Activated T-cell treated with anti-CD3 and anti-CD28 coated beads, Interleukin-2, amount 50 U/mL, for 72 hours (primary cell): ENCODE data around the gene GUCY1A1. TPM values are rescaled to one million over a fixed set of nuclear protein-coding genes. Genes with fewer than 3 reads are reported as not detected.
A peak's percentile ranks its signal among the peaks of the same experiment; 100 is the strongest.

Experiments
- ATAC-seq, 2 donors: fragments of 150-1000 bp; cut with Tn5 transposase; replicated peaks in 1 of 2; 2 replicates each; pipeline ENCODE4 v1.10.0; 2021; ENCODE audit warnings: moderate library complexity in 2 of 2, mild to moderate bottlenecking in 1 of 2
- DNase-seq, 2 donors: peaks; one replicate each; pipeline ENCODE4 v3.0.0; 2021 to 2022; ENCODE audit warnings: mixed read lengths in 1 of 2
- H3K27ac Mint-ChIP-seq: one replicate; pipeline ENCODE4 v1.8.0; 2022; ENCODE audit warnings: mild to moderate bottlenecking, moderate library complexity, mixed read lengths
- H3K27me3 Mint-ChIP-seq: one replicate; pipeline ENCODE4 v1.8.0; 2022; ENCODE audit warnings: low read depth, mixed read lengths
- H3K36me3 Mint-ChIP-seq, 2 donors: one replicate each; pipeline ENCODE4 v1.8.0; 2022; ENCODE audit warnings: mixed read lengths in 2 of 2, mild to moderate bottlenecking in 1 of 2; ENCODE audit not compliant: insufficient read depth in 2 of 2
- H3K4me1 Mint-ChIP-seq: one replicate; pipeline ENCODE4 v1.8.0; 2022; ENCODE audit warnings: low read depth, mixed read lengths
- H3K4me3 Mint-ChIP-seq, 2 donors: one replicate each; pipeline ENCODE4 v1.8.0; 2022; ENCODE audit warnings: mild to moderate bottlenecking in 2 of 2, mixed read lengths in 2 of 2, moderate library complexity in 2 of 2
- H3K9me3 Mint-ChIP-seq, 2 donors: one replicate each; pipeline ENCODE4 v1.8.0; 2022; ENCODE audit warnings: mixed read lengths in 2 of 2
- total RNA-seq, 2 donors: library from RNA; stranded (reverse); gene quantifications; one replicate each; pipeline ENCODE4 v1.2.3, GENCODE V29; 2022

Gene GUCY1A1, protein sequence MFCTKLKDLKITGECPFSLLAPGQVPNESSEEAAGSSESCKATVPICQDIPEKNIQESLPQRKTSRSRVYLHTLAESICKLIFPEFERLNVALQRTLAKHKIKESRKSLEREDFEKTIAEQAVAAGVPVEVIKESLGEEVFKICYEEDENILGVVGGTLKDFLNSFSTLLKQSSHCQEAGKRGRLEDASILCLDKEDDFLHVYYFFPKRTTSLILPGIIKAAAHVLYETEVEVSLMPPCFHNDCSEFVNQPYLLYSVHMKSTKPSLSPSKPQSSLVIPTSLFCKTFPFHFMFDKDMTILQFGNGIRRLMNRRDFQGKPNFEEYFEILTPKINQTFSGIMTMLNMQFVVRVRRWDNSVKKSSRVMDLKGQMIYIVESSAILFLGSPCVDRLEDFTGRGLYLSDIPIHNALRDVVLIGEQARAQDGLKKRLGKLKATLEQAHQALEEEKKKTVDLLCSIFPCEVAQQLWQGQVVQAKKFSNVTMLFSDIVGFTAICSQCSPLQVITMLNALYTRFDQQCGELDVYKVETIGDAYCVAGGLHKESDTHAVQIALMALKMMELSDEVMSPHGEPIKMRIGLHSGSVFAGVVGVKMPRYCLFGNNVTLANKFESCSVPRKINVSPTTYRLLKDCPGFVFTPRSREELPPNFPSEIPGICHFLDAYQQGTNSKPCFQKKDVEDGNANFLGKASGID
- under 1 TPM; 0.28 to 0.29 TPM for total RNA-seq

DNA sequence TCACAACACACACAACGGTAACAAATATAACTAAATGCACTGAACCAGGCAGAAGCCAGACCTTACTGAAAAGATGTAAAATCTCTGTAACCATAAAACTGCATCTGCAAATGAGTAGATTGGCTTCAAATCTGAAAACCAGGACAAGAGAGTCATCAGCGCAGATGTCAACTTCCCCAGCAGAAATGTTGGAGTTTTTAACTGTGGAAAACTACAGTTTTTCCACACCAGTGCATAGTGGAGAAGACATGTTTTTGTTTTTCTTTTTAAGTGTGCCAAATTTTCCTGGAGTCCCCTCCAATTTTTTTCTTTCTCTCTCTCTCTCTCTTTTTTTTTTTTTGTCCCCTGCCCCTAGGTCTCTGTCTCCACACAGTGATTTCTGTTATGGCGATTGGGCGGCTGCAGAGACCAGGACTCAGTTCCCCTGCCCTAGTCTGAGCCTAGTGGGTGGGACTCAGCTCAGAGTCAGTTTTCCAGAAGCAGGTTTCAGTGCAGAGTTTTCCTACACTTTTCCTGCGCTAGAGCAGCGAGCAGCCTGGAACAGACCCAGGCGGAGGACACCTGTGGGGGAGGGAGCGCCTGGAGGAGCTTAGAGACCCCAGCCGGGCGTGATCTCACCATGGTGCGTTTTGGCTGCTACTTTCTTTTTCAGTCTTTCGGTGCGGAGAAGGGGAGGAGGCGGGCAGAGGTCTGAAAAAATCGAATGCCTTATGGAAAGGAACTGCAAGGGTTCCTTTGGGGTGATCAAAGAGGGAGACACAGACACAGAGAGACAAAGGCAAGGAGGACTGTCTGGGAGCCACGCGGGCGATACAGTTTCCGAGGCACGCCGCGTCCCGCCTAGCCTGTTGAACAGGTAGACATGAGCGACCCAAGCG, at the start of gene GUCY1A1:
Gene GUCY1A1, plus strand, starts transcription at position 505 of the 878 bp plus-strand sequence. CDS start 30,020 bp downstream, outside the sequence.
- peaks cover 16% of the 10 kb centered on the region for H3K4me1 Mint-ChIP-seq
- H3K27me3 Mint-ChIP-seq: peaks cover 80% of the 10 kb centered on the region
- peaks cover 0 to 1% of the 10 kb centered on the region in 2 donors for H3K36me3 Mint-ChIP-seq
- DNase-seq: no peak
- ATAC-seq: peak; percentile 48 to 52
- peak within 1 kb of the TSS; percentile 88 to 92 for H3K4me3 Mint-ChIP-seq
- peaks cover 0 to 2% of the 10 kb centered on the region in 2 donors for H3K9me3 Mint-ChIP-seq
- H3K27ac Mint-ChIP-seq: peak within 1 kb of the TSS; percentile 46

DNA sequence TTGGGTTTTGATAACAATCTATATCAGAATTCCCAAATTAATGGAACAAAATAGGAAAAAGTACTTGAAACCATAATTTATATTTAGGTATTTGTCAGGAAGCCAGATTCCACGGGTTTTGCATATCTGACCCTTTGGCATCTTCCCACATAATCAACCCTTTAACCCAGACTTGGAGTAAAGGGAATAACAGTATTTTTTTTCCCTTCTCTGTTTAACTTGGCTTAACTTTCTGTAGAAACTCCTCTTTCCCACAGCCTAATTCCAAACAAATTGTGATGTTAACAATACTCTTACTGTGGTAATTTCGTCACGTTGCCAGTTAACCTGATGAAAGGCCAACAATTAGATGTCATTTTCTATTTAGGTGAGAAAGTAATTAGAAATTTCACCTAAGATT, 49.4 kb upstream of the GUCY1A1 start:
- Mint-ChIP-seq H3K36me3 (no peaks in the 10 kb centered on the region), H3K4me1 (peaks cover 6% of the 10 kb centered on the region), H3K4me3 (no peak overlapping the region), H3K27me3 (peaks cover 9% of the 10 kb centered on the region), H3K9me3 (no peaks in the 10 kb centered on the region), H3K27ac (no peak overlapping the region)
- ATAC-seq (no peak), DNase-seq (no peak)

DNA sequence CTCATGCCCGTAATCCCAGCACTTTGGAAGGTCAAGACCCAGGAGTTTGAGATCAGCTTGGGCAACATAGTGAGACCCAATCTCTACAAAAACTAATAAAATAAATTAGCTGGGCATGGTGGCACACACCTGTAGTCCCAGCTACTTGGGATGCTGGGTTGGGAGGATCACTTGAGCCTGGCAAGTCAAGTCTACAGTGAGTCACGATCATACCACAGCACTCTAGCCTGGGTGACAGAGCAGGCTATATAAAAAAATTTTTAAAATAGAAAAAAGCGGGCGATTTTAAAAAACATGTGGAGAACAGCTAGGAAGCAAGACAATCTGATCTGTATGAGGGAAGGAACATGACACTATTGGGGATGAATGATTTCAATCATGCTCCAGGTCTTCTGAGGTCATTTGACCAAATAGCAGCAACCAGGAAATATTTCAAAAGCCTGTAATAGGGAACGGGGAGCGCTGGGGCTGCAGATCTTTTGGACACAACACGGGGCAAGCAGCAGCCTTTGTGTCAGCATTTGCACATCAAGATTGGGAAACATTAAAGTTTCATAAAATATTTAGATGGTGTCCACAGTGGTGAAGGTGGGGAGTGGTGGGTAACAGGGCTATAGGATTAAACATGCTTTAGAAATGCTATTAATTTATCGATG, 48.3 kb upstream of the GUCY1A1 start:
- ATAC-seq (no peak), DNase-seq (no peak)
- H3K36me3 Mint-ChIP-seq: no peaks in the 10 kb centered on the region
- H3K4me1 Mint-ChIP-seq: peaks cover 6% of the 10 kb centered on the region
- H3K27me3 Mint-ChIP-seq: peaks cover 3% of the 10 kb centered on the region
- H3K27ac Mint-ChIP-seq: no peak overlapping the region
- H3K9me3 Mint-ChIP-seq: no peaks in the 10 kb centered on the region
- no peak overlapping the region for H3K4me3 Mint-ChIP-seq

DNA sequence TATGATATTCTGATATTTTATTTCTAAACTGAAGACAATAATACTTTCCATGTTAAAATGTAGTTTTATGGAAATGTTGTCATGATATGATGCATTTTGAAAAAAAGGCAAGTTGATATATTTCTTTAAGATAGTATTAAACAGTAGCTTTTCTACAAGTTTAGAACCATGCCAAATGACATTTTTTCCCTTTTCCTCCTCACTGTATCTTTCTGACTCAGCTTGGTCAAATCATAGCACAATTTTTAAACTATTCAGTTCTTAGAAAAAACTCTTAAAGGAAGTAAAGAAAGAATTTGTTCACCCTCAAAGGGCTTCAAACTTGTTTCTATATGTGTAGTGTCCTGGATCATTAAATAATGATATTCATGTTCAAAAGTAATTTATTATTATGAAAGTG, 46.0 kb upstream of the GUCY1A1 start:
- DNase-seq (no peak), ATAC-seq (no peak)
- no peaks in the 10 kb centered on the region for H3K9me3 Mint-ChIP-seq
- no peaks in the 10 kb centered on the region for H3K36me3 Mint-ChIP-seq
- no peak overlapping the region for H3K27ac Mint-ChIP-seq
- H3K4me3 Mint-ChIP-seq: no peak overlapping the region
- peaks cover under 1% of the 10 kb centered on the region for H3K4me1 Mint-ChIP-seq
- no peaks in the 10 kb centered on the region for H3K27me3 Mint-ChIP-seq

DNA sequence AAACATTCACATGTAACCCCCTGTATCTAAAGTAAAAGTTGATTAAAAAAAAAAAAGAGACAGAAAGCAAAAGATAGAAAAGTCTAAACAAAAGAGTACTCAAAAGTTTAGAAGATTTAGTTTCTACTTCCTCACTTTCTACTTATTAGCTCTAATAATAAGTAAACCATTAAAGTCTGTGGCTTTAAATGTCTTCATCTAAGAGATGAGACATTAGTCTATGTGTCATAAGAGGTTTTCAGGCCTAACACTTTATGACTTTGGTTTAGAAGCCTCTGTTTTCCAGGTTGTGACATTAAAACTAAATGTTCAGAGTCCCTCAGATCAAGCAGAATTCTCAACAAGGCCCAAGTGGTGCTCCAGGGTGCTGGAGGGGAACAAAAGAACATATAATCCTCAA, 42.2 kb upstream of the GUCY1A1 start:
- Mint-ChIP-seq H3K36me3 (no peaks in the 10 kb centered on the region), H3K4me3 (no peak overlapping the region), H3K27ac (no peak overlapping the region), H3K4me1 (peaks cover 15% of the 10 kb centered on the region), H3K27me3 (no peaks in the 10 kb centered on the region), H3K9me3 (no peaks in the 10 kb centered on the region)
- DNase-seq: no peak
- ATAC-seq: no peak

DNA sequence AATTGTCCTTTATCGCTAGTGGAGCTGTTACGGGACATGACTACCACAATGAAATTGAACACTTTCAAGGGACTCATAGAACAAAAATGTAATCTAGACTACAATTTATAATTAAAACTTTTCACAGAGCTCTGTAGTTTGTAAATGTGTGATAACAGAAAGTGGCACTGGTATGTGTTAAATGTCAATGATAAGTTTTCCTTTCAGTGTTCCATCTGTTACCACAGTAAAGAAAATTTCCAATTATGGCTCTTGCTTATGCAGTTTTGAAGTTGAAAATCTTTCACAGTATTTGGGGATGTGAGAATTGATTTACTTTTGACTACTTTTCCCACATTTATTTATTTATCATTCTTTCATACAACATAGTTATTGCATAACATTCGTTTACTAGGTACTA, 40.1 kb upstream of the GUCY1A1 start:
- ATAC-seq (no peak), DNase-seq (no peak)
- Mint-ChIP-seq H3K27me3 (no peaks in the 10 kb centered on the region), H3K9me3 (no peaks in the 10 kb centered on the region), H3K4me3 (no peak overlapping the region), H3K27ac (no peak overlapping the region), H3K4me1 (peaks cover 25% of the 10 kb centered on the region), H3K36me3 (no peaks in the 10 kb centered on the region)

DNA sequence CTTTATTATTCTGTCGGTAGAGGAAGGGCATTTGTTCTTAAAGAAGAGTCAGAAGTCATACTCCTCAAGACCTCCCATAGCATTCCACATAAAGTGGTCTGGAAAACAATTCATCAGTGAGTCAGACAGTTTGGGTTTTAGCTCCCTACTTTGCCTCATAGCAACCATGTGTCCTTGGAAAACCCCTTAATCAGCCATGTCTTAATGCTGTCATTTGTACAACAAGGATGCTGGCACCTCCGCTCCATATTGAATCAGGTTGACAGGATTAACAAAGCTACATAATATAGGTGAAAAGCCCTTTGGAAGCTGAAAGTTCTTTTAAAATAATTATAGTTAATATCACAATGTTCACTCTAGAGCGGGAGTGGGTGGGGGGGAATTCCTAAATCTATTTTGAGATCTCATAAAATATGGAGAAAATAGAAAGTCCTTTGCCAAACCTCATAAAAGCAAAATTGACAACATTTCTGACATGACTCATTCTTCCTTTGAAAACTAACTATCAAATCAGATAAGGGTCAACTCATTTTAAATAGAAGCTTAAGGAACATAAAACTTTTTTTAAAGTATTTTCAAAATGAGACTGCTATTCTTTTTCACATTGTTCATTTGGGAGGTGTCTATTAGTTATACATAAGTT, 37.3 kb upstream of the GUCY1A1 start:
- Mint-ChIP-seq H3K4me3 (no peak overlapping the region), H3K9me3 (no peaks in the 10 kb centered on the region), H3K4me1 (peaks cover 25% of the 10 kb centered on the region), H3K27me3 (peaks cover 1% of the 10 kb centered on the region), H3K36me3 (no peaks in the 10 kb centered on the region), H3K27ac (no peak overlapping the region)
- ATAC-seq: no peak
- DNase-seq: no peak

DNA sequence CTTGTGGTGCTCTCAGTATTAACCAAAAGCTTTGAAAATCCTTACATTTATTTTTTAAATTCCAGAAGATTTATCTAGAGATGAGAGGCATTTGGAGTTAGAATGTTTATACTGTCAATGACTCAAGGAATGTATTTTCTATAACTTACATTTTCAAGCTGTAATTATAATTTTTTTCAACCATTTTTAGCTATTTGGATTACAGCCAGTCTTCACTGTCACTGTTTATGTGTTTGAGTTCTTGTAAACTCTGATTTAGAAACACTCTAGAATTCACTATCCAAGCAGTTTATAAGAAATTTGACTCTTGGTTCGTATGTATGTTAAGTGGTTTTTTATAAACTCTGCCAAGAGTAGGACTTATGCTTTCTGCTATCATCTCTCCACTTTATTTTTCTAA, 36.7 kb upstream of the GUCY1A1 start:
- no peaks in the 10 kb centered on the region for H3K9me3 Mint-ChIP-seq
- peaks cover 25% of the 10 kb centered on the region for H3K4me1 Mint-ChIP-seq
- H3K27ac Mint-ChIP-seq: no peak overlapping the region
- H3K27me3 Mint-ChIP-seq: peaks cover 6% of the 10 kb centered on the region
- H3K4me3 Mint-ChIP-seq: no peak overlapping the region
- DNase-seq (no peak), ATAC-seq (no peak)
- H3K36me3 Mint-ChIP-seq: no peaks in the 10 kb centered on the region

DNA sequence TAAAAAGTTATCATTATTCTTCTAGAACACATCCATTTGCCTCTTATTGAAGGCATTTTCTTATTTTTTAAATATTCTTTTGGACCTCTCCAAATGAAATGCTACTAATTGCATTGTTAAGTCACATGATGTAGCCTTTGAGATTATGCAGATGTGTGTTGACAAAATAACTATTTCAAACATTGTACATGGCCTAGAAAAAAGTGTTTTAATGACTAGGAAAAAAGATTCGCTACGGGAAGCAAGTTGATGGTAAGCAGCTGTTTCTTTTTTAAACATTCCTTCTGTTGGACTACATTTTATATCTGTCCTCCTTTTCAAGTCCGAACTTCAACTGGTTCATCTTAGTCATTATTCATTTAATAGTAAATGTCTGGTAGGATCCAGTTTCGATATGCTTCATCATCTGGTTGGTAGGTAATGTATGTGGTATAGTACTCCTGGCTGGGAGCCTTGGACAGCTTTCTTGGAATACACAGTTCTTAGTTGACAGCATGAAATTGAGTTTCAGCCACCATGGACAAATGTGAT, 34.3 kb upstream of the GUCY1A1 start:
- no peak overlapping the region for H3K27ac Mint-ChIP-seq
- H3K27me3 Mint-ChIP-seq: peaks cover 6% of the 10 kb centered on the region
- H3K4me1 Mint-ChIP-seq: peaks cover 25% of the 10 kb centered on the region
- H3K4me3 Mint-ChIP-seq: no peak overlapping the region
- no peaks in the 10 kb centered on the region for H3K36me3 Mint-ChIP-seq
- ATAC-seq: no peak
- no peak for DNase-seq
- no peaks in the 10 kb centered on the region for H3K9me3 Mint-ChIP-seq

DNA sequence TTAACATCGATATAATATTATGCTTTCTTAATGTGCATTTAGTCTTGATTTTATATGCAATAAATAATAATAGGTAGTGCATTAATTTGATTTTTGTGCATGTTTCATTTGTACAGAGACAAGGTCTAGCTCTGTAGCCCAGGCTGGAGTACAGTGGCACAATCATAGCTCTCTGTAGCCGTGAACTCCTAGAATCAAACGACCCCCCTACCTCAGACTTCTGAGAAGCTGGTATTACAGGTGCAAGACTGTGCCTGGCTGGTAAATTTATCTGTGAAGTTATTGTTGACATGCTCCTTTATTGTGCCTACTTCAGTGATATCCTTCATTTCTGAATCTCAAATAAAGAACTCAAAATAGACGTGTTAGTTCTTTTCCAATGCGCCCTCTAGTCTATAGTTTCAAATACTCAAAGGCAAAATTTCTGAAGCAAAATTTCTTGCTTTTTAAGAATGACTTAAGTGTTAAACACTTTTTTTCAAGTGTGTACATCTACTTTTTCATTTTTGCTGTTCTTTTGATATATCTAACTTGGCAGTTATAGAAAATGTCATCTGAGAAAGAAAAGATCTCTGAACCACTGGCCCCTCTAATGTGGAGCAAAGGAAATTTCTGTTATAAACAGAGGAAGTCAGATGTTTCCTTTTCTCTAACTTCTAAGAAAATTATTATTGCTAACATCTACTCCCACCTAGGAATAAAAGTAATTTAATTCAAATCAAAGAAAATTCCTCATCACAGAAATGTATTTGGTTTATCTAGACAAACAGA, 28.3 kb upstream of the GUCY1A1 start:
- Mint-ChIP-seq H3K4me1 (peaks cover 22% of the 10 kb centered on the region), H3K36me3 (no peaks in the 10 kb centered on the region), H3K27ac (no peak overlapping the region), H3K9me3 (peaks cover 0 to 2% of the 10 kb centered on the region in 2 donors), H3K27me3 (peaks cover 22% of the 10 kb centered on the region), H3K4me3 (no peak overlapping the region)
- no peak for ATAC-seq
- DNase-seq: no peak

DNA sequence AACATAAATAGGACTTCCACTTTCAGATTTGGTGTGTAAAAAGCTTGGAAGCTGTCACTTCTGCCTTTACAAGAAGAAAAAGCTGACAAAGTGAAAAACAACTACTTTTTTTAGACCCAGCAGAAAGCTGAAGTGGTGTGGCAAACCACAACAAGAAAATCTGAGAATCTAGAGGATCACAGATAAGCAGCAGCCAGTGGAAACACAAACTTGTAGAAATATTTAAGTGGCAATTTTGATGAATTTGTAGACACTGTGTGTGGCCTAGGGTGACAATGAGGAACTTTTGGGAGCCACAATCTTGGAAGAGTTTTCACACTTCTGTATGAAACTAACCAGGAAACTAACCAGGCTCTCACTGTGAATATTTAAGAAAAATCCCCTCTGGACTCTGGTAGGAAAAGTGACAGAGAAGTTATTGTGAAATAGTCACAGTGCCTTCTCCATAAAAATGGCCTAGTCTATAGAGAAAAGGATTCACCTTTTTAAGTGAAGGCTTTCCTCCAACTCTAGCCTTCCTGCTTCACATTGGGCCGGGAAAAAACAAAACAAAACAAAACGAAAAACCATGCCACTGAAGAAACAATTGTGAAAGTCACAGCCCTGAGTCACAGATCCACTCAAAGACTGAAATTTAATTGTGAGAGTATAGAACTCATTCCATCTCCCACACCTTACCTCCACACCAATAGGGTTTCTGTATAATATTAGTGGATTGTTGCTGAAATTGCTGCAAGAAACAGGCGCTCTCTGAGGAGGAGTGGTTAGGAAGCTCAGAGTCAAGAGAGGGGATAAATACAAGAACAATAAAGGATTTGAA, 26.7 kb upstream of the GUCY1A1 start:
- Mint-ChIP-seq H3K9me3 (peaks cover 0 to 2% of the 10 kb centered on the region in 2 donors), H3K36me3 (no peaks in the 10 kb centered on the region), H3K27ac (no peak overlapping the region), H3K4me3 (peak overlapping the region in 1 of 2 donors; percentile 9), H3K27me3 (peaks cover 18% of the 10 kb centered on the region), H3K4me1 (peaks cover 22% of the 10 kb centered on the region)
- ATAC-seq (peak; percentile 30 to 51), DNase-seq (no peak)
